GM21825 (cell line): ENCODE measurements around the gene KIN.
A peak's percentile ranks its signal among the peaks of the same experiment; 100 is the strongest.
"Not testable (repeated sequence)": the region's sequence is repeated elsewhere in the genome, so short reads cannot be mapped to it uniquely, and the experiment has no call there.

Experiments used
- ATAC-seq: cut with Tn5 transposase; IDR thresholded peaks from one replicate; pipeline ENCODE4 v1.9.1; 2021; ENCODE audit warnings: mild to moderate bottlenecking, moderate library complexity; ENCODE audit not compliant: unreplicated experiment

KIN gene

GRCh38 chr10:7795605-7796004, 7.8 kb upstream of the KIN start:
- ATAC-seq, result no peak

- ATAC-seq, result no peak
These were observed 6.6 kb upstream of the KIN start for GRCh38 chr10:7794251-7795026.

- ATAC-seq, result no peak
These were observed 4.7 kb upstream of the KIN start for GRCh38 chr10:7792541-7792940.

- ATAC-seq, result no peak
These were observed 1.6 kb upstream of the KIN start for GRCh38 chr10:7789390-7789789.

GRCh38 chr10:7788639-7789286, 970 bp upstream of the KIN start:
- peak; percentile 10 for ATAC-seq

GRCh38 chr10:7787150-7787856, 490 bp downstream of the KIN start:
- peak; percentile 14 for ATAC-seq

- no peak for ATAC-seq
These were observed 1.4 kb downstream of the KIN start for GRCh38 chr10:7786430-7786829.

- not testable (repeated sequence) for ATAC-seq
These were observed 5.6 kb downstream of the KIN start for GRCh38 chr10:7782194-7782593.

- ATAC-seq, result no peak
These were observed 11.0 kb downstream of the KIN start for GRCh38 chr10:7776777-7777176.

GRCh38 chr10:7773845-7774801, 13.7 kb downstream of the KIN start:
- no peak for ATAC-seq

GRCh38 chr10:7768417-7768816, 19.4 kb downstream of the KIN start:
- no peak for ATAC-seq

GRCh38 chr10:7767209-7767608, 20.6 kb downstream of the KIN start:
- no peak for ATAC-seq

- no peak for ATAC-seq
These were observed 21.6 kb downstream of the KIN start for GRCh38 chr10:7766241-7766640.

- no peak for ATAC-seq
These were observed 23.9 kb downstream of the KIN start for GRCh38 chr10:7763929-7764328.

- no peak for ATAC-seq
These were observed 31.3 kb downstream of the KIN start for GRCh38 chr10:7756360-7756992.

- ATAC-seq, result no peak
These were observed 32.7 kb downstream of the KIN start for GRCh38 chr10:7755103-7755502.

GRCh38 chr10:7752251-7752650, 35.5 kb downstream of the KIN start:
- ATAC-seq, result no peak

GRCh38 chr10:7750222-7750621, 37.6 kb downstream of the KIN start:
- ATAC-seq, result no peak

- ATAC-seq, result not testable (repeated sequence)
These were observed 39.2 kb downstream of the KIN start for GRCh38 chr10:7748637-7749036.

- ATAC-seq, result no peak
These were observed 43.5 kb downstream of the KIN start for GRCh38 chr10:7744307-7744706.
